22Rv1 (cell line): ENCODE results near the gene ACD.

ENCODE experiments used
- CTCF ChIP-seq: fragments of 450-650 bp; IDR thresholded peaks from 2 replicates; pipeline ENCODE4 v1.5.1; 2017; ENCODE audit warnings: mild to moderate bottlenecking
- ZFX ChIP-seq: fragments of 450-650 bp; IDR thresholded peaks from 2 replicates; pipeline ENCODE4 v1.6.1; 2017; ENCODE audit warnings: antibody characterized with exemption, borderline replicate concordance

- TF ChIP-seq CTCF (no peak), ZFX (no peak)
Measured at GRCh38 chr16:67694611-67695010, 34.6 kb upstream of the ACD start.
